Gastrocnemius medialis (tissue), 4 donors: ENCODE results near the gene TTC28.

Source experiments
- POLR2A ChIP-seq, 2 donors: fragments of 450-650 bp; IDR thresholded peaks; one replicate each; pipeline ENCODE4 v1.6.1; 2017; ENCODE audit warnings: antibody characterized with exemption in 2 of 2, mild to moderate bottlenecking in 2 of 2, moderate library complexity in 2 of 2
- TF ChIP-seq, protein P1 (sequence below), 5 experiments: fragments of 450-650 bp in 3 of 5; fragments of 200-600 bp in 2 of 5; sonication (generic) in 2 of 5; IDR thresholded peaks in 4 of 5; conservative IDR thresholded peaks in 1 of 5; 1 replicate in 4 of 5; 2 replicates in 1 of 5; pipeline ENCODE4 v1.5.1; 2016 to 2019; ENCODE audit warnings: antibody characterized with exemption in 5 of 5, mild to moderate bottlenecking in 3 of 5, moderate library complexity in 3 of 5

DNA sequence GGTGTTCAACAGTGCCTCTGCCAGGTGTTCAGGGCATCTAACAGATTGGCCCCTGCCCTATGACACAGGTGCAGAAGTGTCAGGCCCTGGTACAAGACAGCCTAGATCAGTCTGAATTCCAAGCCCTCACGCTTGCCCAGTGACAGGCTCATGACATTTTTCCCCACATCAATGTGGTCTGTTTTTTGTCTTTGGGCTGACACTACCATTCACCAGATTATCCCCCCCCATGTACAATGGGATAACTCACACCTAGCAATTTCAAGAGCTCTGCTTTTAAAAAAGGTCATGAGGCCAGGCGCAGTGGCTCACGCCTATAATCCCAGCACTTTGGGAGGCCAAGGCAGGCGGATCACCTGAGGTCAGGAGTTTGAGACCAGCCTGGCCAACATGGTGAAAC, 605.1 kb downstream of the TTC28 start:
- TF ChIP-seq, protein P1, sequence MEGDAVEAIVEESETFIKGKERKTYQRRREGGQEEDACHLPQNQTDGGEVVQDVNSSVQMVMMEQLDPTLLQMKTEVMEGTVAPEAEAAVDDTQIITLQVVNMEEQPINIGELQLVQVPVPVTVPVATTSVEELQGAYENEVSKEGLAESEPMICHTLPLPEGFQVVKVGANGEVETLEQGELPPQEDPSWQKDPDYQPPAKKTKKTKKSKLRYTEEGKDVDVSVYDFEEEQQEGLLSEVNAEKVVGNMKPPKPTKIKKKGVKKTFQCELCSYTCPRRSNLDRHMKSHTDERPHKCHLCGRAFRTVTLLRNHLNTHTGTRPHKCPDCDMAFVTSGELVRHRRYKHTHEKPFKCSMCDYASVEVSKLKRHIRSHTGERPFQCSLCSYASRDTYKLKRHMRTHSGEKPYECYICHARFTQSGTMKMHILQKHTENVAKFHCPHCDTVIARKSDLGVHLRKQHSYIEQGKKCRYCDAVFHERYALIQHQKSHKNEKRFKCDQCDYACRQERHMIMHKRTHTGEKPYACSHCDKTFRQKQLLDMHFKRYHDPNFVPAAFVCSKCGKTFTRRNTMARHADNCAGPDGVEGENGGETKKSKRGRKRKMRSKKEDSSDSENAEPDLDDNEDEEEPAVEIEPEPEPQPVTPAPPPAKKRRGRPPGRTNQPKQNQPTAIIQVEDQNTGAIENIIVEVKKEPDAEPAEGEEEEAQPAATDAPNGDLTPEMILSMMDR (IDR thresholded peaks at IDR 0.05 in 4 of 5, conservative IDR thresholded peaks at IDR 0.05 in 1 of 5), result no peak
- TF ChIP-seq POLR2A (IDR thresholded peaks at IDR 0.05), result no peak
